DND-41 (cell line): ENCODE measurements around the gene PSMG1.

Experiments used
- CTCF ChIP-seq: IDR thresholded peaks from 2 replicates; pipeline ENCODE4 v1.5.1; 2012; ENCODE audit warnings: borderline replicate concordance, low read length, moderate library complexity, mild to moderate bottlenecking; ENCODE audit not compliant: poor library complexity, severe bottlenecking; ENCODE audit errors: extremely low read depth
- EZH2 ChIP-seq: IDR thresholded peaks from 3 replicates; pipeline ENCODE4 v1.6.1; 2012; ENCODE audit warnings: borderline replicate concordance, low read depth, mild to moderate bottlenecking, moderate library complexity, low read length, inconsistent platforms; ENCODE audit not compliant: severe bottlenecking

- no peak for TF ChIP-seq CTCF
- TF ChIP-seq EZH2: no peak
These were observed 27.2 kb downstream of the PSMG1 start for GRCh38 chr21:39156024-39156423.
